Measurements from ENCODE around the gene ISCU.

The ISCU gene

GRCh38 chr12:108567406-108568337 lies 5.3 kb downstream of the ISCU start:
- H3K36me3 ChIP-seq (ENCODE audit: low read length): peaks cover 12% of the 10 kb centered on the region; the same call in 1 of the 2 replicates

GRCh38 chr12:108568338-108569154 lies 6.2 kb downstream of the ISCU start:
- TF ChIP-seq EZH2phosphoT487 (conservative IDR thresholded peaks at IDR 0.05; ENCODE audit: low read length): no peak
- TF ChIP-seq, protein P1, sequence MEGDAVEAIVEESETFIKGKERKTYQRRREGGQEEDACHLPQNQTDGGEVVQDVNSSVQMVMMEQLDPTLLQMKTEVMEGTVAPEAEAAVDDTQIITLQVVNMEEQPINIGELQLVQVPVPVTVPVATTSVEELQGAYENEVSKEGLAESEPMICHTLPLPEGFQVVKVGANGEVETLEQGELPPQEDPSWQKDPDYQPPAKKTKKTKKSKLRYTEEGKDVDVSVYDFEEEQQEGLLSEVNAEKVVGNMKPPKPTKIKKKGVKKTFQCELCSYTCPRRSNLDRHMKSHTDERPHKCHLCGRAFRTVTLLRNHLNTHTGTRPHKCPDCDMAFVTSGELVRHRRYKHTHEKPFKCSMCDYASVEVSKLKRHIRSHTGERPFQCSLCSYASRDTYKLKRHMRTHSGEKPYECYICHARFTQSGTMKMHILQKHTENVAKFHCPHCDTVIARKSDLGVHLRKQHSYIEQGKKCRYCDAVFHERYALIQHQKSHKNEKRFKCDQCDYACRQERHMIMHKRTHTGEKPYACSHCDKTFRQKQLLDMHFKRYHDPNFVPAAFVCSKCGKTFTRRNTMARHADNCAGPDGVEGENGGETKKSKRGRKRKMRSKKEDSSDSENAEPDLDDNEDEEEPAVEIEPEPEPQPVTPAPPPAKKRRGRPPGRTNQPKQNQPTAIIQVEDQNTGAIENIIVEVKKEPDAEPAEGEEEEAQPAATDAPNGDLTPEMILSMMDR (IDR thresholded peaks at IDR 0.05; ENCODE audit: insufficient read depth, low read length, poor library complexity, severe bottlenecking): no peak
- H4K20me1 ChIP-seq (ENCODE audit: low read depth, low read length): no peaks in the 10 kb centered on the region
- H3K27me3 ChIP-seq (ENCODE audit: low read length): no peaks in the 10 kb centered on the region
- no peaks in the 10 kb centered on the region for H3F3A ChIP-seq (ENCODE audit: insufficient read depth)
- no peak overlapping the region for H3K9ac ChIP-seq (ENCODE audit: low read length)
- no peaks in the 10 kb centered on the region for H3K9me2 ChIP-seq (replicated peaks; ENCODE audit: insufficient read depth, low read length)
- H3K36me3 ChIP-seq (ENCODE audit: low read length): peaks cover 12% of the 10 kb centered on the region; the same call in 1 of the 2 replicates
- no peaks in the 10 kb centered on the region for H3K79me2 ChIP-seq (ENCODE audit: insufficient read depth, low read length)
- H2AFZ ChIP-seq (ENCODE audit: low read depth, low read length, severe bottlenecking): no peak overlapping the region
- no peak overlapping the region for H3K27ac ChIP-seq (ENCODE audit: low read depth, low read length)
- H3K9me3 ChIP-seq (ENCODE audit: insufficient read depth, low read length): no peaks in the 10 kb centered on the region
- H3K4me2 ChIP-seq (ENCODE audit: low read depth, low read length, poor library complexity, severe bottlenecking): no peak overlapping the region
- no peak overlapping the region for H3K4me3 ChIP-seq (ENCODE audit: insufficient read depth, low read length, poor library complexity, severe bottlenecking)

More at GRCh38 chr12:108567406-108568337, 5.3 kb downstream of the ISCU start:
- no peaks in the 10 kb centered on the region for H4K20me1 ChIP-seq (ENCODE audit: low read depth, low read length)
- H3K79me2 ChIP-seq (ENCODE audit: insufficient read depth, low read length): peaks cover 7% of the 10 kb centered on the region
- H3K27me3 ChIP-seq (ENCODE audit: low read length): no peaks in the 10 kb centered on the region
- TF ChIP-seq, protein P1 (IDR thresholded peaks at IDR 0.05; ENCODE audit: insufficient read depth, low read length, poor library complexity, severe bottlenecking): no peak
- no peak for TF ChIP-seq EZH2phosphoT487 (conservative IDR thresholded peaks at IDR 0.05; ENCODE audit: low read length)
- H3K4me3 ChIP-seq (ENCODE audit: insufficient read depth, low read length, poor library complexity, severe bottlenecking): no peak overlapping the region
- no peaks in the 10 kb centered on the region for H3K9me3 ChIP-seq (ENCODE audit: insufficient read depth, low read length)
- H3K27ac ChIP-seq (ENCODE audit: low read depth, low read length): no peak overlapping the region
- H3K4me2 ChIP-seq (ENCODE audit: low read depth, low read length, poor library complexity, severe bottlenecking): no peak overlapping the region
- no peak overlapping the region for H3K9ac ChIP-seq (ENCODE audit: low read length)
- H2AFZ ChIP-seq (ENCODE audit: low read depth, low read length, severe bottlenecking): no peak overlapping the region
- no peaks in the 10 kb centered on the region for H3F3A ChIP-seq (ENCODE audit: insufficient read depth)
- H3K9me2 ChIP-seq (replicated peaks; ENCODE audit: insufficient read depth, low read length): no peaks in the 10 kb centered on the region

GRCh38 chr12:108570743-108571608 lies 8.6 kb downstream of the ISCU start:
- Histone ChIP-seq H3K27ac (ENCODE audit: low read depth, low read length) (no peak overlapping the region), H3K9me2 (replicated peaks; ENCODE audit: insufficient read depth, low read length) (no peaks in the 10 kb centered on the region), H4K20me1 (ENCODE audit: low read depth, low read length) (no peaks in the 10 kb centered on the region), H3K4me3 (ENCODE audit: insufficient read depth, low read length, poor library complexity, severe bottlenecking) (no peak overlapping the region), H2AFZ (ENCODE audit: low read depth, low read length, severe bottlenecking) (no peak overlapping the region), H3K9me3 (ENCODE audit: insufficient read depth, low read length) (no peaks in the 10 kb centered on the region), H3K9ac (ENCODE audit: low read length) (no peak overlapping the region), H3F3A (ENCODE audit: insufficient read depth) (no peaks in the 10 kb centered on the region), H3K4me2 (ENCODE audit: low read depth, low read length, poor library complexity, severe bottlenecking) (no peak overlapping the region), H3K79me2 (ENCODE audit: insufficient read depth, low read length) (no peaks in the 10 kb centered on the region), H3K36me3 (ENCODE audit: low read length) (peaks cover 6% of the 10 kb centered on the region; the same call in 1 of the 2 replicates), H3K27me3 (ENCODE audit: low read length) (no peaks in the 10 kb centered on the region)
- no peak for TF ChIP-seq EZH2phosphoT487 (conservative IDR thresholded peaks at IDR 0.05; ENCODE audit: low read length)
- TF ChIP-seq, protein P1 (IDR thresholded peaks at IDR 0.05; ENCODE audit: insufficient read depth, low read length, poor library complexity, severe bottlenecking): no peak
